H1 (cell line): ENCODE measurements around the gene TTC32. TPM values are rescaled to one million over a fixed set of nuclear protein-coding genes. Genes with fewer than 3 reads are reported as not detected.
A peak's percentile ranks its signal among the peaks of the same experiment; 100 is the strongest.

Source experiments
- CTCF ChIA-PET: fragments of 300-600 bp; sonication (Branson Sonifier 250); formaldehyde crosslinking; loops from one replicate; lab custom pipeline; 2021; ENCODE audit not compliant: partially characterized antibody; lab: Charles Lee
- POLR2A ChIA-PET: fragments of 300-600 bp; sonication (Branson Sonifier 250); formaldehyde crosslinking; loops from one replicate; lab custom pipeline; 2021; ENCODE audit warnings: inconsistent platforms; ENCODE audit not compliant: partially characterized antibody; lab: Charles Lee
- DNase-seq, 2 experiments: peaks; one replicate each; pipeline versions ENCODE4 v3.0.0 to v3.0.0-alpha.2; 2010 to 2022; ENCODE audit warnings: low spot score in 2 of 2, low read depth in 1 of 2, mixed read lengths in 1 of 2
- FAIRE-seq: peaks from 2 replicates; lab custom pipeline; 2011; peaks lifted over from hg19 to GRCh38; lab: Jason Lieb, UNC
- H2AFZ ChIP-seq: 2 replicates; pipeline ENCODE4 v1.8.1; 2012; ENCODE audit warnings: low read length, inconsistent platforms
- H2AK5ac ChIP-seq: 2 replicates; pipeline ENCODE4 v1.6.1; 2013; ENCODE audit warnings: low read depth, low read length
- H2BK120ac ChIP-seq: replicated peaks from 2 replicates; pipeline ENCODE3; 2013; ENCODE audit warnings: low read depth, low read length, inconsistent platforms
- H2BK12ac ChIP-seq: 2 replicates; pipeline ENCODE4 v1.6.1; 2013; ENCODE audit warnings: low read depth, low read length
- H2BK15ac ChIP-seq: 2 replicates; pipeline ENCODE4 v1.6.1; 2013; ENCODE audit warnings: low read length
- H2BK20ac ChIP-seq: 2 replicates; pipeline ENCODE4 v1.6.1; 2013; ENCODE audit warnings: low read length
- H2BK5ac ChIP-seq: 2 replicates; pipeline ENCODE4 v1.6.1; 2013; ENCODE audit warnings: low read depth, low read length
- H3K14ac ChIP-seq: 2 replicates; pipeline ENCODE4 v1.6.1; 2013; ENCODE audit warnings: inconsistent platforms; ENCODE audit not compliant: insufficient read length
- H3K18ac ChIP-seq: 2 replicates; pipeline ENCODE4 v1.6.1; 2013; ENCODE audit warnings: low read length; ENCODE audit errors: extremely low read depth
- H3K23ac ChIP-seq: 2 replicates; pipeline ENCODE4 v1.6.1; 2013; ENCODE audit warnings: inconsistent platforms; ENCODE audit not compliant: insufficient read length
- H3K23me2 ChIP-seq: 2 replicates; pipeline ENCODE4 v1.6.1; 2013; ENCODE audit warnings: low read depth, low read length
- H3K27ac ChIP-seq: 2 replicates; pipeline ENCODE4 v1.6.1; 2011; ENCODE audit warnings: low read depth, low read length, inconsistent platforms
- H3K27me3 ChIP-seq, 4 experiments: replicated peaks in 1 of 4; 1 replicate in 1 of 4; 2 replicates in 3 of 4; pipeline versions ENCODE4 v1.6.1 to v1.8.1; 2011 to 2013; ENCODE audit warnings: low read length in 3 of 4, mild to moderate bottlenecking in 3 of 4, inconsistent platforms in 2 of 4, mixed read lengths in 2 of 4, moderate library complexity in 1 of 4; ENCODE audit not compliant: control insufficient read depth in 3 of 4, insufficient read depth in 3 of 4; ENCODE audit errors: extremely low read depth in 1 of 4
- H3K36me3 ChIP-seq, 4 experiments: 2 replicates each; pipeline versions ENCODE4 v1.6.1 to v1.8.1; 2011 to 2013; ENCODE audit warnings: mild to moderate bottlenecking in 4 of 4, low read length in 3 of 4, moderate library complexity in 2 of 4, control low read depth in 1 of 4, inconsistent platforms in 1 of 4; ENCODE audit not compliant: insufficient read depth in 4 of 4, control insufficient read depth in 2 of 4
- H3K4ac ChIP-seq: replicated peaks from 2 replicates; pipeline ENCODE3; 2013; ENCODE audit warnings: low read length, low read depth, mixed read lengths, inconsistent platforms; ENCODE audit not compliant: insufficient read length
- H3K4me1 ChIP-seq, 4 experiments: replicated peaks in 1 of 4; 1 replicate in 1 of 4; 2 replicates in 3 of 4; pipeline versions ENCODE4 v1.6.1 to v1.8.1; 2011 to 2013; ENCODE audit warnings: low read length in 3 of 4, inconsistent platforms in 2 of 4, mixed read lengths in 1 of 4; ENCODE audit not compliant: insufficient read depth in 4 of 4, control insufficient read depth in 3 of 4
- H3K4me2 ChIP-seq, 2 experiments: 2 replicates each; pipeline versions ENCODE4 v1.6.1 to v1.8.1; 2011 to 2013; ENCODE audit warnings: low read depth in 2 of 2, low read length in 2 of 2, control low read depth in 1 of 2, inconsistent platforms in 1 of 2, mild to moderate bottlenecking in 1 of 2; ENCODE audit not compliant: insufficient read depth in 1 of 2
- H3K4me3 ChIP-seq, 4 experiments: fragments of 200-600, 300-600 bp in 1 of 4; sonication (generic), shearing (Covaris generic), sonication (Bioruptor Twin) in 1 of 4; 2 replicates each; pipeline versions ENCODE4 v1.5.1 to v1.8.1; 2011 to 2016; ENCODE audit warnings: low read length in 4 of 4, low read depth in 3 of 4, control low read depth in 2 of 4, inconsistent platforms in 2 of 4, mild to moderate bottlenecking in 2 of 4, mixed read lengths in 1 of 4, moderate library complexity in 1 of 4; ENCODE audit not compliant: insufficient read depth in 2 of 4; ENCODE audit errors: extremely low read depth in 1 of 4
- H3K56ac ChIP-seq: replicated peaks from 2 replicates; pipeline ENCODE3; 2013; ENCODE audit warnings: low read depth, mild to moderate bottlenecking, mixed read lengths, low read length, inconsistent platforms; ENCODE audit not compliant: insufficient read length
- H3K79me1 ChIP-seq: 2 replicates; pipeline ENCODE4 v1.6.1; 2013; ENCODE audit warnings: low read depth, low read length, control low read depth
- H3K79me2 ChIP-seq, 2 experiments: 2 replicates each; pipeline versions ENCODE4 v1.6.1 to v1.8.1; 2012 to 2013; ENCODE audit warnings: low read length in 2 of 2, mild to moderate bottlenecking in 2 of 2, inconsistent platforms in 1 of 2; ENCODE audit not compliant: insufficient read depth in 2 of 2, control insufficient read depth in 1 of 2
- H3K9ac ChIP-seq, 4 experiments: replicated peaks in 1 of 4; 1 replicate in 1 of 4; 2 replicates in 3 of 4; pipeline versions ENCODE4 v1.6.1 to v1.8.1; 2011 to 2013; ENCODE audit warnings: low read depth in 3 of 4, low read length in 3 of 4, control low read depth in 2 of 4, mild to moderate bottlenecking in 2 of 4, moderate library complexity in 2 of 4, inconsistent platforms in 1 of 4; ENCODE audit errors: extremely low read depth in 1 of 4
- H3K9me3 ChIP-seq, 2 experiments: 2 replicates each; pipeline versions ENCODE4 v1.6.1 to v1.8.1; 2012 to 2013; ENCODE audit warnings: mild to moderate bottlenecking in 2 of 2, moderate library complexity in 2 of 2, control low read depth in 1 of 2, inconsistent platforms in 1 of 2, low read depth in 1 of 2, low read length in 1 of 2, mixed read lengths in 1 of 2; ENCODE audit not compliant: insufficient read depth in 2 of 2
- H4K20me1 ChIP-seq, 2 experiments: replicated peaks in 1 of 2; 2 replicates each; pipeline versions ENCODE3 to v1.8.1; 2011 to 2013; ENCODE audit warnings: inconsistent platforms in 2 of 2, low read length in 2 of 2, mild to moderate bottlenecking in 1 of 2; ENCODE audit not compliant: insufficient read depth in 2 of 2, control insufficient read depth in 1 of 2
- H4K5ac ChIP-seq: 2 replicates; pipeline ENCODE4 v1.6.1; 2013; ENCODE audit warnings: low read length, low read depth, mixed read lengths, inconsistent platforms; ENCODE audit not compliant: insufficient read length
- H4K8ac ChIP-seq: 2 replicates; pipeline ENCODE4 v1.8.0; 2013; ENCODE audit warnings: mild to moderate bottlenecking, moderate library complexity, low read length, inconsistent platforms; ENCODE audit not compliant: insufficient read depth; ENCODE audit errors: extremely low read depth
- H4K91ac ChIP-seq: replicated peaks from 2 replicates; pipeline ENCODE3; 2013; ENCODE audit warnings: low read length, mixed read lengths, inconsistent platforms; ENCODE audit not compliant: insufficient read length
- CBX5 ChIP-seq: fragments of 300-800, 300-1000 bp; sonication (generic); IDR thresholded peaks from 2 replicates; pipeline ENCODE4 v1.7.1; 2016; ENCODE audit warnings: antibody characterized with exemption, low read length, low read depth
- CHD1 ChIP-seq: IDR thresholded peaks from 2 replicates; pipeline ENCODE4 v1.6.1; 2012; ENCODE audit warnings: low read depth, low read length, improper control_type of control experiment
- CHD2 ChIP-seq: IDR thresholded peaks from 2 replicates; pipeline ENCODE4 v1.6.1; 2012; ENCODE audit warnings: low read length, improper control_type of control experiment
- EP300 ChIP-seq, 2 experiments: IDR thresholded peaks; 1 replicate in 1 of 2; 2 replicates in 1 of 2; pipeline ENCODE4 v1.6.1; 2011 to 2012; ENCODE audit warnings: low read depth in 2 of 2, low read length in 2 of 2, mild to moderate bottlenecking in 2 of 2, borderline replicate concordance in 1 of 2, inconsistent platforms in 1 of 2, moderate library complexity in 1 of 2
- JUN ChIP-seq: IDR thresholded peaks from 2 replicates; pipeline ENCODE4 v1.6.1; 2011; ENCODE audit warnings: low read depth, mild to moderate bottlenecking, improper control_type of control experiment, low read length
- KDM4A ChIP-seq: IDR thresholded peaks from one replicate; pipeline ENCODE4 v1.7.1; 2012; ENCODE audit warnings: low read depth, mild to moderate bottlenecking, moderate library complexity, low read length, inconsistent platforms; ENCODE audit not compliant: severe bottlenecking
- KDM5A ChIP-seq: fragments of 200-600 bp; IDR thresholded peaks from 2 replicates; pipeline ENCODE4 v1.7.1; 2012; ENCODE audit warnings: mild to moderate bottlenecking, low read length, inconsistent platforms, mixed read lengths
- RNF2 ChIP-seq: fragments of 200-900, 300-1000 bp; sonication (generic); IDR thresholded peaks from 2 replicates; pipeline ENCODE4 v1.7.1; 2016; ENCODE audit warnings: borderline replicate concordance, low read depth, mild to moderate bottlenecking, antibody characterized with exemption, low read length; ENCODE audit not compliant: poor library complexity, severe bottlenecking; ENCODE audit errors: missing control alignments
- TCF12 ChIP-seq: IDR thresholded peaks from 2 replicates; pipeline ENCODE4 v1.6.1; 2011; ENCODE audit warnings: low read depth, mild to moderate bottlenecking, low read length
- TEAD4 ChIP-seq: IDR thresholded peaks from 2 replicates; pipeline ENCODE4 v1.6.1; 2012; ENCODE audit warnings: low read depth, low read length, inconsistent platforms, mixed read lengths
- ZNF274 ChIP-seq: IDR thresholded peaks from 2 replicates; pipeline ENCODE4 v1.7.0; 2012; ENCODE audit warnings: low read length, borderline replicate concordance; ENCODE audit errors: extremely low read depth
- WGBS, 2 experiments: shearing (Covaris generic) in 1 of 2; methylation state at CpG; one replicate each; pipeline versions ENCODE4 v1.1.6 to v1.1.7; 2013 to 2015; ENCODE audit warnings: low lambda C conversion rate in 2 of 2, mixed read lengths in 2 of 2, inconsistent platforms in 1 of 2, low coverage in 1 of 2, missing lambda C conversion rate in 1 of 2; ENCODE audit not compliant: insufficient replicate concordance in 2 of 2, insufficient coverage in 1 of 2, insufficient read length in 1 of 2; ENCODE audit errors: extremely low coverage in 1 of 2, missing lambda C conversion rate in 1 of 2; 5-methylcytosine and 5-hydroxymethylcytosine counted together
- polyA plus RNA-seq, 7 experiments: library from polyadenylated mRNA; depleted of rRNA in 3 of 7; stranded (reverse) in 5 of 7; unstranded in 2 of 7; fragments of >200 nt in 5 of 7; fragments of 200-250 nt in 2 of 7; gene quantifications; 1 replicate in 5 of 7; 2 replicates in 1 of 7; 4 replicates in 1 of 7; pipeline versions ENCODE4 v1.2.1 to v1.2.3, GENCODE V29; 2011 to 2013; ENCODE audit warnings: missing spikeins in 2 of 7, mixed read lengths in 2 of 7
- total RNA-seq: library from RNA; stranded (reverse); fragmentation: NEBNext Ultra II Directional; extraction: Animal tissue kit (Norgen Biotek cat#: 25700); gene quantifications from 2 replicates; pipeline ENCODE4 v1.2.1, GENCODE V29; 2021

Gene TTC32
- total and polyA plus RNA-seq, 2 of the 8 experiments (the other 6 are each of a cell fraction or from before 2014, with no cell fraction given), result 6.8 to 8.7 TPM

- no peak for TF ChIP-seq JUN
- TF ChIP-seq CHD1, result no peak
- no peak for TF ChIP-seq EP300 (IDR thresholded peaks at IDR 0.05; ENCODE audit: borderline replicate concordance in 1 of 2, low read depth in 2 of 2, low read length in 2 of 2)
- no peak for TF ChIP-seq TEAD4
- TF ChIP-seq KDM5A, result no peak
- no peak for TF ChIP-seq CHD2
- TF ChIP-seq TCF12, result no peak
- TF ChIP-seq CBX5, result no peak
- no peak for TF ChIP-seq RNF2
- no peak for TF ChIP-seq ZNF274
- TF ChIP-seq KDM4A, result no peak
- H3K23me2 ChIP-seq, result peaks cover 6% of the 10 kb centered on the region; the same call in 1 of the 2 replicates
- H2AK5ac ChIP-seq, result no peak overlapping the region
- peak overlapping the region; percentile 95 for H3K4me2 ChIP-seq
- no peak overlapping the region for H3K56ac ChIP-seq
- H3K23ac ChIP-seq, result no peak overlapping the region
- POLR2A ChIA-PET, result no interaction called here
- H3K79me2 ChIP-seq, result no peaks in the 10 kb centered on the region
- FAIRE-seq, result no peak
- H2BK5ac ChIP-seq, result no peak overlapping the region
- no peaks in the 10 kb centered on the region for H4K20me1 ChIP-seq
- peak overlapping the region; percentile 57 to 77 (median 67) for H3K4me3 ChIP-seq
- no peak overlapping the region for H3K14ac ChIP-seq
- 88% methylated on average over 7 of the region's 7 CpGs; no CpG with 5 or more reads in 1 of the 2 experiments for WGBS, 2 experiments
- no peaks in the 10 kb centered on the region for H3K9me3 ChIP-seq
- DNase-seq, result no peak
- H2BK20ac ChIP-seq, result no peak overlapping the region; the same call in 1 of the 2 replicates
- CTCF ChIA-PET, result interaction anchor here (0.6 to 1.0 kb wide), 2 partner anchors 10 to 119 kb away, joined by 3 read pairs; no protein-coding TSS in a partner anchor
- H2BK12ac ChIP-seq, result no peak overlapping the region
- H2BK15ac ChIP-seq, result no peak overlapping the region
- no peak overlapping the region for H3K4ac ChIP-seq
- no peaks in the 10 kb centered on the region for H3K36me3 ChIP-seq
- no peak overlapping the region for H3K9ac ChIP-seq
- no peak overlapping the region for H2BK120ac ChIP-seq
- no peaks in the 10 kb centered on the region for H3K79me1 ChIP-seq
- no peak overlapping the region; the same call in 1 of the 2 replicates for H2AFZ ChIP-seq
- H4K91ac ChIP-seq, result no peak overlapping the region
- no peak overlapping the region for H3K27ac ChIP-seq
- no peak overlapping the region for H4K5ac ChIP-seq
- H3K4me1 ChIP-seq, result peaks cover 0 to 6% (median 2%) of the 10 kb centered on the region in 4 experiments; a peak in 3 of 7 replicates
- no peak overlapping the region for H3K18ac ChIP-seq
- H4K8ac ChIP-seq, result no peak overlapping the region
- peaks cover 0 to 26% (median 24%) of the 10 kb centered on the region in 4 experiments; a peak in 6 of 7 replicates for H3K27me3 ChIP-seq
These were observed 33.6 kb downstream of the TTC32 start for GRCh38 chr2:19868224-19868623.
